Transverse colon (tissue), 3 donors: ENCODE data around the gene RETREG1.

Source experiments
- CTCF ChIP-seq, 5 experiments: fragments of 200-600 bp in 3 of 5; fragments of 450-650 bp in 2 of 5; sonication (generic) in 3 of 5; IDR thresholded peaks; 1 replicate in 2 of 5; 2 replicates in 3 of 5; pipeline ENCODE4 v1.5.1; 2016 to 2017; ENCODE audit warnings: antibody characterized with exemption in 5 of 5, inconsistent platforms in 3 of 5, mild to moderate bottlenecking in 2 of 5, moderate library complexity in 1 of 5
- EP300 ChIP-seq: sonication (generic); formaldehyde crosslinking; IDR thresholded peaks from one replicate; pipeline ENCODE4 v1.6.1; 2017; ENCODE audit warnings: antibody characterized with exemption, low read depth
- POLR2A ChIP-seq: fragments of 450-650 bp; IDR thresholded peaks from one replicate; pipeline ENCODE4 v1.6.1; 2016; ENCODE audit warnings: antibody characterized with exemption, mild to moderate bottlenecking, moderate library complexity

DNA sequence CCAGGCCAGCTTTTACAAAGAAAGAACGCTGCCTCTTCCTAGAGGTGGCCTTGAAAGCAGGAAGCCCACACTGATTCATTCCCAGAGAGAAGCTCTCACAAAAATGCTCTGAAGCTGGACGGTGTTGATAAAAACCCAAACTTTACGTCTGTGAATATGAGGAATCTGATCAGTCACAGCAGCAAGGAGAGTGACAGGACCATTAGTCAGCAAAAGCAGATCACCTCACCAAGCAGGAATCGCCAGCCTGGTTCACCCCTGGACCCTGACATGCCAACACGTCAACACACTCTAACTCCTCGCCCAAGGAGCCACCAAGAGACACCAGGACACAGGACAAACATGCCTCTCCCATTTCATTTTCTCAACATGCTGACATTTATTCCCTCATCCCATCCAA lies 80.6 kb downstream of the RETREG1 start:
- TF ChIP-seq CTCF (IDR thresholded peaks at IDR 0.05) (no peak), POLR2A (no peak), EP300 (no peak)
